Measurements from ENCODE around the gene SLC66A2. TPM values are rescaled to one million over a fixed set of nuclear protein-coding genes. Genes with fewer than 3 reads are reported as not detected.

Gene SLC66A2
- total RNA-seq, 2 donors from 2014 or later: 39.1 to 51.2 TPM

- no peak for DNase-seq (ENCODE audit: low spot score)
- Histone ChIP-seq H3K27me3 (replicated peaks; ENCODE audit: insufficient read depth) (no peaks in the 10 kb centered on the region), H3K9me3 (no peaks in the 10 kb centered on the region), H3K36me3 (no peaks in the 10 kb centered on the region), H3K27ac (no peak overlapping the region), H3K4me3 (no peak overlapping the region), H3K4me1 (ENCODE audit: control insufficient read depth in 1 of 2, low read depth in 2 of 2) (no peaks in the 10 kb centered on the region)
- no peak for TF ChIP-seq CTCF (IDR thresholded peaks at IDR 0.05)
- no peak for ATAC-seq (ENCODE audit: insufficient number of reproducible peaks, low FRiP score, low read depth)
Measured at GRCh38 chr18:79874553-79875530, 76.6 kb downstream of the SLC66A2 start.

GRCh38 chr18:79873449-79874110, 77.9 kb downstream of the SLC66A2 start:
- Histone ChIP-seq H3K4me3 (no peak overlapping the region), H3K27ac (no peak overlapping the region), H3K27me3 (replicated peaks; ENCODE audit: insufficient read depth) (no peaks in the 10 kb centered on the region), H3K9me3 (no peaks in the 10 kb centered on the region), H3K4me1 (ENCODE audit: control insufficient read depth in 1 of 2, low read depth in 2 of 2) (no peaks in the 10 kb centered on the region), H3K36me3 (no peaks in the 10 kb centered on the region)
- TF ChIP-seq CTCF (IDR thresholded peaks at IDR 0.05): no peak
- ATAC-seq (ENCODE audit: insufficient number of reproducible peaks, low FRiP score, low read depth) (no peak), DNase-seq (ENCODE audit: low spot score) (no peak)

GRCh38 chr18:79872527-79873444, 78.7 kb downstream of the SLC66A2 start:
- Histone ChIP-seq H3K27ac (no peak overlapping the region), H3K4me1 (ENCODE audit: control insufficient read depth in 1 of 2, low read depth in 2 of 2) (no peaks in the 10 kb centered on the region), H3K27me3 (replicated peaks; ENCODE audit: insufficient read depth) (no peaks in the 10 kb centered on the region), H3K9me3 (no peaks in the 10 kb centered on the region), H3K36me3 (no peaks in the 10 kb centered on the region), H3K4me3 (no peak overlapping the region)
- TF ChIP-seq CTCF (IDR thresholded peaks at IDR 0.05): no peak
- ATAC-seq (ENCODE audit: insufficient number of reproducible peaks, low FRiP score, low read depth) (no peak), DNase-seq (ENCODE audit: low spot score) (no peak)

- H3K9me3 ChIP-seq: no peaks in the 10 kb centered on the region
- no peaks in the 10 kb centered on the region for H3K36me3 ChIP-seq
- no peak overlapping the region for H3K27ac ChIP-seq
- H3K27me3 ChIP-seq (replicated peaks; ENCODE audit: insufficient read depth): no peaks in the 10 kb centered on the region
- no peak overlapping the region for H3K4me3 ChIP-seq
- ATAC-seq (ENCODE audit: insufficient number of reproducible peaks, low FRiP score, low read depth) (no peak), DNase-seq (ENCODE audit: low spot score) (no peak)
- H3K4me1 ChIP-seq (ENCODE audit: control insufficient read depth in 1 of 2, low read depth in 2 of 2): no peaks in the 10 kb centered on the region
- TF ChIP-seq CTCF (IDR thresholded peaks at IDR 0.05): no peak
Measured at GRCh38 chr18:79871481-79872091, 79.9 kb downstream of the SLC66A2 start.

Measured in thoracic aorta (tissue), 2 donors.